ENCODE results near the gene SLX4IP.
A peak's percentile ranks its signal among the peaks of the same experiment; 100 is the strongest.

SLX4IP gene

DNA sequence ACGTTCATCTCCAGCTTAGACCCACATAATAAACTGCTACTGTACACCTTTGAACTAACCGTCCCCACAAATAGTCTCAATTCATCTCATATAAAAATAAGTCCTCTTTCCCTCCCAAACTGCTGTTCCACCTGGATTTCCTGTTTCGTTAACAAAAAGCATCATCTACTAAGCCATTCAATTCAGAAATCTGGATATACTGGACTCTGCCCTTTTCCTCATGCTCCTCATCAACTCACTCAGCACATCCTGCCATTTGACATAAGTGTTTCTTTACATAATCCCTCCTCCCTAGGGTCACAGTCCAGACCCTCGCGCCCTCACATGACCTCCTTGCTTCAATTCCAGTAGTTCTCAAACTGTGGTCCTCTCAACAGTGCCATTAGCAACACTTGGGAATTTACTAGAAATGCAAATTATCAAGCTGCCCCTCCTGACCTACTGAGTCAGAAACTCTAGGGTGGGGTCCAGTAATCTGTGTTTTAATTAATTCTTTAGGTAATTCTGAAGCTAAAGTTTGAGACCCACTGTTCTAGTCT lies 5.6 kb upstream of the SLX4IP start:
- DNase-seq (ENCODE audit: low read depth), result no peak

DNA sequence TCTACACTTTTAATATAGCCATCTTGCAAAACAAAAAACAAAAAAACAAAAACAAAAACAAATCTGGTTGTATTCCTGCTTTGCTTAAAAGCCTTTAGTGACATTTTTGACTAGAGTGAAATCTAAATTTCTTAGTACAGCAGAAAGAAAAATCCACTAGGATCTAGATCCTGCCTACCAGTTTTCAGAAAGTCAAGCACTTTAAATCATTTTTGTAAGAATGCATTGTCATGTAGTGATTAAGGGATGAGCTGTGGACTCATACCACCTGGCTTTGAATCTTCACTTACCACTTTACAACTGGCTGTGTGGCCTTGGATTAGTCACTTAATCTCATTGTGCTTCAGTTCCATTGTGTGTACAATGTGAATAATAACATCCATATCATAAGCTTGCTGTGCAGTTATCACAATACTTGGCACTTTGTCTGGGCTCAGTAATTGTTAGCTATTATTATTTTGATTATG lies 5.1 kb upstream of the SLX4IP start:
- DNase-seq (ENCODE audit: low read depth), result no peak

DNA sequence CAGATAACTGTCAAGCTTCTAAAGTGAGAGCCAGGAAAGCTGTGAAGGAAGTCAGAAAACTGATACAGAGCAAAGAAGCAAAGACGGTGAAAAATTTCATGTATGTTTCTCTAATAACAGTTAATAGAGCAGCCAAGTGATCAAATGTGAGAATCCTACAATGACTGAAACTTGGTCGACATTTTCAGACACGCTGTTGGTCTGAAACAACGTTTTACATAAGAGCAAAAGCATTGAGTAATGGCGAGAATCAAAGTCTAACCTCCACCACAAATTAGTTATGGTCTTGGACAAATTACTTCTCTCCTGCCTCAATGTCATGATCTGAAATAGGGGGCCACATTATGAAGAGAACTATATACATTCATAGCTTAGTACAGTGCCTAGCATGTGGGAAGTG lies 4.4 kb upstream of the SLX4IP start:
- DNase-seq (ENCODE audit: low read depth), result no peak

DNA sequence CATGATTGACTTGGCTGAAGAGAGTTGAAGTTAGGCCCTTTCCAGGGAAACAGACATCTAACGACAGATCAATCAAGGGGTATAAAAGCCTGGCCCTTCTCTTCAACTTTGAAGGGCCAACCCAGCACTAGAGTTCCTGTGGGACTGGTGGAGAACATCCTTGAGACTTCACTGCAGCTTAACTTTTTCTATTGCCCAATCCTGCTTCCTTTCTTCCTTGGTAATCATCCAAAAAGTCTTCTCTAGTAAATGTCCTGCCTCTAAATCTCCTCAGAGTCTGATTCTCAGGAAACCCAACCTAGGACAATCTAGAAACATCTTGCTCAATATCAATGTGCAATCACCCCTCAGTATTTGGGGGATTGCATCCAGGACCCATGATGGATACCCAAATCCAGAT lies 3.0 kb upstream of the SLX4IP start:
- DNase-seq (ENCODE audit: low read depth), result no peak

DNA sequence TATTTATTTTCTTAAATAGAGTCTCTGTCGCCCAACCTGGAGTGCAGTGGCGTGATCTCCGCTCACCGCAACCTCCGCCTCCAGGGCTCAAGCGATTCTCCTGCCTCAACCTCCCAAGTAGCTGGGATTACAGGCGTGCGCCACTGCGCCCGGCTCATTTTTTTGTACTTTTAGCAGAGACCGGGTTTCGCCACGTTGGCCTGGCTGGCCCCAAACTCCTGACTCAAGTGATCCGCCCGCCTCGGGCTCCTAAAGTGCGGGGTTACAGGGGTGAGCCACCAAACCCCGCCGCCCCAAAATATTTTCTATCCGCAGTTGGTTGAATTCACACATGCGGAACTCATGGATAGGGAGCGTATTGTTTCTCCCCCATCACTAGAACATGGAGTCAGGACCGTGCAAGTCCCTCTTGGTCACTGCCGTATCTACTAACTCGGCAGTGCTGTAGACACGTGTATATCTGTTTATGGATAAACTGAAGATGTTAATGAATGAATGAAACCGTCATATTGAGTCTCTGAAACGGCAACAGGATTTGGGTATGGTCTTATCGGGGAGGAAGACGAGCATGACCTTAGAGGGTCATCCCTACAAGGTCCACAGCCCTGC lies 2.0 kb upstream of the SLX4IP start:
- no peak for DNase-seq (ENCODE audit: low read depth)

DNA sequence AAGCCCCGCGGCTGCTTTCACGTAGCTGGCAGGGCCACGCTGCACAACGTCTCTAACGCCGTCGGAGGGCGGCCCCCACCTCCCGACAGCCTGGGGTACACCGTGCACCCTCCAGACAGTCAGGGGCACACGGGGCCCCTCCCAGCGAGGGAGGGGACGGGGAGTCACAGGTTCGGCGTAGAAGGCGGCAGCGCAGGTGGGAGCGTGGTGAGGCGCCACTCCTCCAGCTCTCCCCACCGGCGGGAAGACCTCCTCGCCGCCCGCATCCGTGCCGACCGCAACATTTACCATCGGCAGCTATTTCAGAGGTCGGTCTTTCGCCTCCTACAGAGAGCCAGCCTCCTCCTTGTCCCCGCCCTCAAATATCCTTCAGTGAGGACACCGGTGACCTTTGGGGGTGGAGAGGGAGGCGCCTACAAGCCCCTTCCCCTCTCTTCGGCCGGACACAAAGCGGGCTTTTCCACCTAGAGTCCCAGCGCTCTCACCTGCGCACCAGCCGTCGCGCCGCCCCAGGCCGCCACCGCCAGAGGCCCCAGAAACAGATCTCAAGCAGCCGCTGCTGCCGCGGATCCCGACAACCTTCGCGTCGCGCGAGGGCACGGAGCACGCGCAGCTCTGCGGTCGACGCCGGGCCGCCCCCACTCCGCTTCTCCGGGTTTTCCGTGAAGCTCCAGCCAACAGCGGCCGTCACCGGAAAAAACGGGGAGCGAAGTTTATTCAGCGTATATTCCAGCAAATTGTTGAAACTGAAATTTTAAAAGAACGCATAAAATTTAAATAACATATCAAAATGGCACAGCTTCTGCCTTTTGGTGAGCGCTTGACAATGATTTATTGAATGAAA lies 1.3 kb upstream of the SLX4IP start, which contains the start of gene MKKS:
TSS of gene MKKS (minus strand) at position 600 of the 844 bp plus-strand sequence. CDS start 20,708 bp downstream, outside the sequence.
- DNase-seq (ENCODE audit: low read depth), result no peak

DNA sequence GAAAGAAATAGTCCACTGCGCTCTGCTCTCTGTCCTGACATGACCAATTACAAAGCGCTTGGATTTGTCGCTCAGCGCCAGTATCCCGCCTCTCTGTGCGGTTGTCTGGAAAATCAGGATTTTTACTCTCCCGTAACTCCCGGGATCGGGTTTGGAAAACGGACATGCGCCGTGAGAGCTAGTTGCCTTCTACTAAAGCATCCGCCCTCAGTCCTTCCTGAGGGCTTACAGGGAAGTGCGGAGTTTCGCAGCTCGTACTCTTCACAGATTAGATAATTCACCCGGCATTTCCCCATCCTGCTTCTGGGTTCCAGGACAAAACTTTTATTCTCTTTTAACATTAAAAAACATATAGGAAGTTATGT lies 656 bp upstream of the SLX4IP start:
- DNase-seq (ENCODE audit: low read depth), result peak; percentile 98

DNA sequence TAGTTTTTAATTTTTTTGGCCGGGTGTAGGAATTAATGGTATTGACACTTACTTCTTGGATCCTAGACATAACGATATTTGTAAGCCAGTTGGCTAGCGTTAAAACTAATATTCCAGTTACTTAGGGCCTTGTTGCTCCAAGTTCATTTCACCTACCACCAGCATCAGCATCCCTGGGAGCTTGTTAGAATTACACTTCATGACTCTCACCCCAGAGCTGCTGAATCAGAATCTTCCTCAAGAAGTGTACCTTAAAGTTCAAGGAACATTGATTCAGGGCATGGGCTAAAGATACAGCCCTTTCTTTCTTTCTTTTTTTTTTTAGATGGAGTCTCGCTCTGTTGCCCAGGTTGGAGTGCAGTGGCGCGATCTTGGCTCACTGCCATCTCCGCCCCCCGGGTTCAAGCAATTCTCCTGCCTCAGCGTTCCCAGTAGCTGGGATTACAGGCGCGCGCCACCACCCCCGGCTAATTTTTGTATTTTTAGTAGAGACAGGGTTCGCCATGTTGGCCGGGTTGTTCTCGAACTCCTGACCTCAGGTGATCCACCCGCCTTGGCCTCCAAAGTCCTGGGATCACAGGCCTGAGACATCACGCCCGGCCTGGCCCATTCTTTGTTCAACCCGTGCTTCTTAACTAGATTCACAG lies 1.1 kb downstream of the SLX4IP start:
- no peak for DNase-seq (ENCODE audit: low read depth)

DNA sequence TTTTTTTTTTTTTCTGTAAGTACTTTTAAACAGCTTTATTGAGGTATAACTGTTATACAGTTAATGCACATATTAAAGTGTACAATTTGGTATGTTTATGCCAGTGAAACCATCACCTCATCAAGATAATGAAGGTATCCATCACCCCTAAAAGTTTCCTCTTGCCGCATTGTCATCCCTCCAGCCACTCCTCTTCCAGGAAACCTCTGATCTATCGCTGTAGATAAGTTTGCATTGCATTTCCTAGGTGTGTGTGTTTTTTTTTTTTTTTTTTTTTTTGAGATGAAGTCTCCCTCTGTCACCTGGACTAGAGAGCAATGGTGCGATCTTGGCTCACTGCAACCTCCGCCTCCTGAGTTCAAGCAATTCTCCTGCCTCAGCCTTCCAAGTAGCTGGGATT lies 3.1 kb downstream of the SLX4IP start:
- no peak for DNase-seq (ENCODE audit: low read depth)

DNA sequence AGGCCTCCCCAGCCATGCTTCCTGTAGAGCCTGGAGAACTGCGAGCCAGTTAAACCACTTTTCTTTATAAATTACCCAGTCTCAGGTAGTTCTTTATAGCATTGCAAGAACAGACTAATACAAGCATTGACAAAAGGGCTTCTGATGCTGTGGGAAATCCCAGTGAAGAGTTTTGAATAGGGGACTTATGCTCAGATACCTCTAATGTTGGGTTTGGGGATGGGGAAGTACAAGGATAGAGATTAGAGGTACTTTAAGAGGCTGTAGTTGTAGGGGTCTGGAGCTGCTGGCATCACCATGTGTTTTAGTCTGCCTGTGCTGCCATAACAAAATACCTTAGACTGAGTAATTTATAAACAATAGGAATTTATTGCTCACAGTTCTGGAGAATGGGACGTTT lies 8.8 kb downstream of the SLX4IP start:
- no peak for DNase-seq (ENCODE audit: low read depth)

DNA sequence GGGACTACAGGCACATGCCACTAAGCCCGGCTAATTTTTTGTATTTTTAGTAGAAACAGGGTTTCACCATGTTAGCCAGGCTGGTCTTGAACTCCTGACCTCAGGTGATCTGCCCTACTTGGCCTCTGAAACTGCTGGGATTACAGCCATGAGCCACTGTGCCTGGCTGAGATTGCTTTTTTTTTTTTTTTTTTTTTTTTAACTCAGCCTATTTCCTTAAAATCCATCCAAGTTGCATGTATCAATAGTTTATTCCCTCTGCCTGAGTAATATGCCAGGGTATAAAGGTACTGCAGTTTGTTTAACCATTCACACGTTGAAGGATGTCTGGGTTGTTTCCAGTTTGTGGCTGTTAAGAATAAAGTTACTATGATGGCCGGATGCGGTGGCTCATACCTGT lies 10.7 kb downstream of the SLX4IP start:
- DNase-seq (ENCODE audit: low read depth), result no peak

DNA sequence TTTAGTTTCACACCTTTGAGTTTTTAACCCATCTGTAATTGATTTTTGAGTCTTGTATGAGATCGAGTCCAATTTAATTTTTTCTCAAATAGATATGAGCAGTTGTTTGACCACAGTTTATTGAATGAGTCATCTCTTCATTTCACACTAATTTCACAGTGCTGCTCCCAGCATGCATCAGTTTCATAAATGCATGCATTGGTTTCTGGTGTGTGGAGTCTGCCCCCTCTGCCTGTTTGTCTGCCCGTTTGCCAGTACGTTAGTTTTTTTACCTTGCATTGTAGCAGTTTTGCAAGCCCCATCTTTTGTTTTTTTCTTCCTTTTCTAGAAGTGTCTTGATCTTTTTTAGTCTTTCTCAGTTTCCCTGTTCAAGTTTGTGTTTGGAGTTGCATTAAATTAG lies 11.9 kb downstream of the SLX4IP start:
- DNase-seq (ENCODE audit: low read depth), result peak; percentile 39

DNA sequence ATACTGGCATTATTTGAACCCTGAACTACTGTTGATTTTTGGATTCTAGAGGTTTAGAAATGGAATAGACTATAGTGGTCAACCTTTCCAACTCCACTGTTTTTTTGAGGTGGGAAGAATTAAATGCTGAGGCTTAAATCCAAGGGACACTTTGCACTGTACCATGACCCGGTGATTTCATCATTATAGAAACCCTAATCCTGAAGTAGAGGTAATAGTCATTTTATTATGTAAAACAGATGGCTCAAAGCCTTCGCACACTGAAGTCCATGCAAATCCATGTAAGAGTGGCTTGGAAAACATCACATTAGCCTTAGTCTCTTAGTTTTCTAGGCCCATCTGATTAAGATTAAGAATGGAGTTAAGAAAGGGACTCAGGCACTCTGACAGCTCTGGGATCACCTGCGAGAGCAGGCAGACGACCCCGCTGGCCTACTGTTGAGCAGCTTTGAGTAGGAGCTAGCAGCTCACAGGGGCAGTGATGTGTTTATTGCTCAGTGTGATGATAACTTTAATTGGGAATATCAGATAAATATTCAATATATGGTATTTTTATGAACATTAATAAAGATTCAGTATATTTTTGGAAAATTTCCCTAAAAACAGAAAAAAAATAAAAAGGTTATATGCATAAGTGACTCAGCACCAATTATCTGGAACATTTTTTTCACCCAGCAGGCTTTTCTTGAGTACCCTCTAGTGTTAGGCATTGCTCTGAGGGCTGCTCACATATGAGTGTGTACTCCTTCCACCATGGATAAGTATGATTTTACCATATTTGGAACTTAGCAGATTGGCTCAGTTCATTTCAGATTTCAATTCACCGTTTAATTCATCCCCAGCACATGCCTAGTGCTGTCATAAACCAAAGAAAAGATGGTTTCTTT lies 13.4 kb downstream of the SLX4IP start:
- DNase-seq (ENCODE audit: low read depth), result no peak

DNA sequence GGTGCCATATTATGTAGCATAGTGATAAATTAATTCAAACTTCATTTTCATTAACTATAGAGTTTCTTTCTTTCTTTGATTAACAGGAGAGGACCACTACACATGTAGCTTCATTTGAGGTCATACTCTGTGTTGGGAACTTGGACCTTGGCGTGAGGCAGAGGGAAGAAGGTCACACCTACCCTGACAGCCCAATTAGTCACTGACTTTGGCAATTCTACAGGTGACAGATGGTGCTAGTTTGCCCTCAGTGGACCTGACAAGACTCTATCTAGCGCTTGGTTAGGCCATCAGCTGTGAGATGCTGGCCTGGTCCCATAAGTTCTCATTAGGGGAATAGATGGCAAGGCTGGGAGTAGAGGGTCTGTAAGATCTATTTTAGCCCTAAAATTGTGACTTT lies 14.2 kb downstream of the SLX4IP start:
- no peak for DNase-seq (ENCODE audit: low read depth)

DNA sequence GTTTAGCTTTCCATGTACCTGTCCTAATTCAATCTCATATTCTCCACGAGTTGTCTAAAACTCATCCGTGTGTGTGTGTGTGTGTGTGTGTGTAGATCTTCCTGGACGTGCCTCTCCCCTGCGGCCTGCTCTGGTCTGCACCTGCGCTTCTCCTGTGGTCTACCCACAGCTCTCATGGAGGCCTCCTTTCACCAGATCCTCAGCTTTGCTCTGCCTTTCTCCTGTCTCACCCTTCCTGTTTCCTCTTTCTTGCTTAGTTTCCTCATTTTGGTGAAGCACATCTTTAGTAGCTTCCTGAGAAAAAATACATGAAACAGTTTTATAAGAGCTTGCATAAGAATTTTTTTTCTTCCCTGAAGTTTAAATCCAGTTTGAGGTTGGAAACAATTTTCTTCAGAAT lies 18.1 kb downstream of the SLX4IP start:
- no peak for DNase-seq (ENCODE audit: low read depth)

DNA sequence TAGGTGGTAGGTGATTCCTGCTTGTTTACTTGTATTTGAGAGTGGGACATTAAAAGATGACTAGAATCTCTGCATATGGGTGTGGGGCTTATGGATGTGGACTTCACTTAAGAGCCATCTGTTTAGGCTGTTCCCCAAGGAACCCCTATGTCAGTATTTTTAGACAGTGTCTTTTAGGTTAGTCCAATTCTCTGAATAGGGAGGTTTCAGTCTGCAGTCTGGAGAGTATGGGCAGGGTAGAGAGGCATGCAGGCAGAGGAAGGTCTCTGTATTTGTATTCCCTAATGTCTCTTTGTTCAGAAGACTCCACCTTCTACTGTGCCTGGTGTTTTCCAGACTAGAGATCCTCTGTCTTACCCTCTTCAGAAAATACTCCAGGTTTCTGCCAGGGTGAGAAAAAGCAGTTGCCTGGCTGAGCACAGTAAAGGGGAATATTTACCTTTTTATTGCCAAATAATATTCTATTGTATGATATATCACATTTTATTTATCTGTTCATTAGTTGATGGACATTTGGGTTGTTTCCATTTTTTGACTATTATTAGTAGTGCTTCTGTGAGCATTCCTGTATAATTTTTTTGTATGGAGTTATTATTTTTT lies 19.1 kb downstream of the SLX4IP start:
- DNase-seq (ENCODE audit: low read depth), result no peak

DNA sequence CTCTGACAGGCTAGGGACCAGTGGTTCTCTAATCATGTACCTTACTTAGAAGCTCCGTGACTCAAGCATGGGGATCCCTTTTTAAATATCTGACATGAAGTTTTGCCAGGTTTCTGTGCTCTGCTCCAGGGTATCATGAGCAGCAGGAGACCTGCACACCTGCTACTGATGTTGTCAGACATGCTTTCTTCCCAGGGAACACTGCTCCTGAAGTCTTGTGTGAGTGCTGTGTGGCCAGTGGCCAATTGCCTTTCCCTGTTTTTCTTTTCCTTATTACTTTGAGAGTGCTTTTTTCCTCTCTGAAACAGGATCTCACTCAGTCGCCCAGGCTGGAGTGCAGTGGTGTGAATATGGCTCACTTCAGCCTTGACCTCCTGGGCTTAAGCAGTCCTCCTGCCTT lies 26.4 kb downstream of the SLX4IP start:
- DNase-seq (ENCODE audit: low read depth), result no peak

DNA sequence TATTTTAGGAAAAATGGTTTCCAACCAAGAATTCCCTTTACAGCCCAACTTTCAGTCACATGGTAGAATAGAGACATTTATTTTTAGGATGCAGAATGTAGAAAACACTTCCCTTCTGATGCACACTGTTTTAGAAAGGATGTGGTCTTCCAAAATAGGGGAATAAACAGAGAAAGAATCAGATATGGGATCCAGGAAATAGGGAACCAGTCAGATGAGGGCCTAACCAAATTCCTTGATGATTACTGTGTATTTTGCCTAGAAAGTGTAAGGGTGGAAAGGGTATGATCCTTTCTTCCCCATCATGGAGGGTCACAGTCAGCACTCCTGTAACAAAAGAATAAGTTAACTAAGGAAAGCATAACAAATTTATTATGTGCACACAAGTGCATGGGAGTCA lies 27.4 kb downstream of the SLX4IP start:
- no peak for DNase-seq (ENCODE audit: low read depth)

DNA sequence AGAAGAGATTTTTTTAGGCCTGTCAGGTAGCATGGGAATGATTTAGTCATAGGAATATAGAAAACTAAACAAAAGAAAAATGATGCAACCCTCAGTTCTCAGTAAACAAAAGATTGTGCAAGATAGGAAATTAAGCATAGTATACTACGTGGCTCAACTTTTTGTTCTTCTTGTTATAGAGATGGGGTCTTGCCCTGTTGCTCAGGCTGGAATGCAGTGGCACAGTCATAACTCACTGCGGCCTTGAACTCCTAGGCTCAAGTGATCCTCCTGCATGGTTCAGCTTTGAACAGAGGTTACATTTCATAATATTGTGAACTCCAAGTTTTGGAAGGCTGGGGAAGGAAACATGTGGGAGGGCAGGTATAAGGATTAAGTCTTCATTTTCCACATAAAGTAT lies 28.5 kb downstream of the SLX4IP start:
- DNase-seq (ENCODE audit: low read depth), result no peak

DNA sequence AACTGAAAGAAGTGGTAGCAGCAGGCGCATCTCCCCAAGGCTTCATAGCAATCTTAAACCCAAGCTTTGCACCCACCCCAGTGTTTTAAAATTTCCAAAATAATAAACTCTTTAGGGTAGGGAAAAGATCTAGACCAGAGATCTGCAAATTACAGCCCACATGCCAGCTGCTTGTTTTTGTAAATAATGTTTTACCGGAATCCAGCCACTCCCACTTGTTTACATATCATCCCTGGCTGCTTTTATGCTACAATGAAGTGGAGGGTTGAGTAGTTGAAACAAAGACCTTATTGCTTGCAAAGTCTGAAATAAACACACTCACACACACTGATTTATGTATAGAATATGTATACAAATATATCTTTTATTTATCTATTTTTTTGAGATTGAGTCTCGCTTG lies 30.0 kb downstream of the SLX4IP start:
- no peak for DNase-seq (ENCODE audit: low read depth)

DNA sequence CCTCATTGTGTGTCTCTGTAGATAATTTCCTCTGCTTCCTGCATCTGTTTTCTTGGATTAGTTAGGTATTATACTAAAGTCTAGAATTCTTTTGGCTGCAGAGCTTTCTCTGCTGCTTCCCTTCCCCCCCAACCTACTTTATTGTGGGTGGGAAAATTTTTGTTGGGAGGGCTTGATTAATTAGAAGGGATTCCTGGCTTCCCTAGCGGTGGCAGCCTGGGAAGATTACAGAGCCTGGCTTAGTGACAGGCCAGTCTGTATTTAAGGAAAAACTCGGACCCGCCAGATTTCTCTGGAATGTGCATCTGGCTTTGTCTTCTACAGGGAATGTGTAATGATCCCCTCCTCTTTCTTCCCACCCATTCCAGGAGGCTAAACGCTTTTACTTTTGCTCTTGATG lies 31.2 kb downstream of the SLX4IP start:
- DNase-seq (ENCODE audit: low read depth), result no peak

DNA sequence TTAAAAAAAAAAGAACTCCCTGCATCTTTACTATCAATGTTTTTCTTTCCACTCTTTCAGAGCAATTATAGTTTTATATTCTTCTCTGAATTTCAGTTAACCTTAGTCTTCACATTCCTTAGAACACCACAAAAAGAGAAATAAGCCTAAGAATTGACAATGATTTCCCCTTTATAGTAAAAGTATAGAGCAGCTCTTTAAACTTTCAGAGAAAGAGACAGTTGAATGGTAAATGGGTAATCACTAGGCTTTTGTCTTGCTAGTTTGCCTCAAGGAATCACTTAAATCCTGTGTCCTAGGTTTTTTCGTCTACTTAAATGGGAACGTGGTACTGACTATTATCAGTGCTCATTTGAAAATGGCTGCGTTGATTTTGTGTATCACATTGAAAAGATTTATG lies 31.8 kb downstream of the SLX4IP start:
- DNase-seq (ENCODE audit: low read depth), result no peak
